Hepatocyte (in vitro differentiated cells): ENCODE data around the gene PRKCI.

Source experiments
- CTCF ChIP-seq: fragments of 200-600 bp; sonication (generic); IDR thresholded peaks from 2 replicates; pipeline ENCODE4 v1.5.1; 2016; ENCODE audit warnings: antibody characterized with exemption, mild to moderate bottlenecking; ENCODE audit not compliant: poor library complexity
- EZH2 ChIP-seq: fragments of 200-600 bp; sonication (generic); IDR thresholded peaks from 2 replicates; pipeline ENCODE4 v1.6.1; 2016; ENCODE audit warnings: antibody characterized with exemption, mild to moderate bottlenecking, borderline replicate concordance
- EZH2phosphoT487 ChIP-seq: fragments of 200-600 bp; sonication (generic); IDR thresholded peaks from one replicate; pipeline ENCODE4 v1.6.1; 2018; ENCODE audit warnings: antibody characterized with exemption, mild to moderate bottlenecking, low read depth, moderate library complexity; ENCODE audit not compliant: unreplicated experiment, severe bottlenecking

GRCh38 chr3:170240142-170240541, 17.9 kb downstream of the PRKCI start:
- TF ChIP-seq CTCF (no peak), EZH2 (no peak), EZH2phosphoT487 (no peak)
